Measurements from ENCODE around the gene NUDC. TPM values are rescaled to one million over a fixed set of nuclear protein-coding genes. Genes with fewer than 3 reads are reported as not detected.
"Not testable (repeated sequence)": the region's sequence is repeated elsewhere in the genome, so short reads cannot be mapped to it uniquely, and the experiment has no call there.

The NUDC gene
- total RNA-seq = 73.3 TPM
- long read RNA-seq, transcript NUDC-201 (9 exons, 1,800 nt) = major isoform, 383 of 416 reads
- long read RNA-seq, partial matches to known transcripts = 15 of 416 reads
- long read RNA-seq, other reads (novel, unspliced or antisense) = 17 of 416 reads

GRCh38 chr1:26921540-26922430 is at the start of gene NUDC:
NUDC (plus strand) TSS chr1:26921743; CDS start chr1:26921849, 106 bp downstream.
- ATAC-seq = peak; percentile 99
- DNase-seq = peak; percentile 97
- intact Hi-C loops (cut with micrococcal nuclease) = no loop called here

- ATAC-seq, DNase-seq: not testable (repeated sequence)
- intact Hi-C loops (cut with micrococcal nuclease) = loop anchor here (10.0 kb wide), 1 partner anchor 268 kb away; no protein-coding TSS in a partner anchor
Measured at GRCh38 chr1:26873097-26873496, 48.4 kb upstream of the NUDC start.

- ATAC-seq = no peak
Measured at GRCh38 chr1:26874896-26875295, 46.6 kb upstream of the NUDC start.

GRCh38 chr1:26877326-26877725 is 44.2 kb upstream of the NUDC start:
- no peak for ATAC-seq
- intact Hi-C loops (cut with micrococcal nuclease) = loop anchor here (10.0 kb wide), 1 partner anchor 273 kb away; no protein-coding TSS in a partner anchor
- DNase-seq = no peak

More at GRCh38 chr1:26874896-26875295, 46.6 kb upstream of the NUDC start:
- DNase-seq = no peak
- intact Hi-C loops (cut with micrococcal nuclease) = loop anchor here (10.0 kb wide), 1 partner anchor 270 kb away; no protein-coding TSS in a partner anchor

- DNase-seq (no peak), ATAC-seq (no peak)
- intact Hi-C loops (cut with micrococcal nuclease) = loop anchor here (10.0 kb wide), 1 partner anchor 275 kb away; no protein-coding TSS in a partner anchor
Measured at GRCh38 chr1:26879793-26880192, 41.8 kb upstream of the NUDC start.

GRCh38 chr1:26881611-26882010 is 39.9 kb upstream of the NUDC start:
- intact Hi-C loops (cut with micrococcal nuclease); DNase-seq; ATAC-seq: not testable (repeated sequence)

GRCh38 chr1:26882696-26883463 is 38.7 kb upstream of the NUDC start:
- ATAC-seq (no peak), DNase-seq (no peak)
- intact Hi-C loops (cut with micrococcal nuclease) = no loop called here

GRCh38 chr1:26887125-26887524 is 34.4 kb upstream of the NUDC start:
- intact Hi-C loops (cut with micrococcal nuclease) = no loop called here
- DNase-seq = no peak
- ATAC-seq = peak; percentile 30

GRCh38 chr1:26888231-26888630 is 33.3 kb upstream of the NUDC start:
- intact Hi-C loops (cut with micrococcal nuclease) = no loop called here
- no peak for DNase-seq
- ATAC-seq = no peak

GRCh38 chr1:26889551-26890466 is 31.7 kb upstream of the NUDC start, which contains the start of gene GPN2:
GPN2 (minus strand) TSS chr1:26890283; CDS start chr1:26890096, 187 bp downstream.
- peak; percentile 94 for ATAC-seq
- DNase-seq = peak; percentile 87
- intact Hi-C loops (cut with micrococcal nuclease) = no loop called here

GRCh38 chr1:26890467-26890796 is 31.1 kb upstream of the NUDC start:
- DNase-seq (no peak), ATAC-seq (peak; percentile 47)
- intact Hi-C loops (cut with micrococcal nuclease) = no loop called here

- DNase-seq = no peak
- no peak for ATAC-seq
- intact Hi-C loops (cut with micrococcal nuclease) = no loop called here
Measured at GRCh38 chr1:26894263-26894662, 27.3 kb upstream of the NUDC start.

GRCh38 chr1:26897351-26897750 is 24.2 kb upstream of the NUDC start:
- intact Hi-C loops (cut with micrococcal nuclease) = no loop called here
- no peak for DNase-seq
- no peak for ATAC-seq

GRCh38 chr1:26900001-26900814 is 21.3 kb upstream of the NUDC start, which contains the start of gene GPATCH3:
GPATCH3 (minus strand) TSS chr1:26900467; CDS start chr1:26900442, 25 bp downstream.
- intact Hi-C loops (cut with micrococcal nuclease) = no loop called here

GRCh38 chr1:26900815-26901511 is 20.6 kb upstream of the NUDC start:
- no peak for DNase-seq
- no peak for ATAC-seq
- intact Hi-C loops (cut with micrococcal nuclease) = no loop called here

More at GRCh38 chr1:26900001-26900814, 21.3 kb upstream of the NUDC start, which contains the start of gene GPATCH3:
- DNase-seq (peak; percentile 95), ATAC-seq (peak; percentile 93)

GRCh38 chr1:26907071-26907917 is 14.2 kb upstream of the NUDC start:
- ATAC-seq (no peak), DNase-seq (no peak)
- intact Hi-C loops (cut with micrococcal nuclease) = no loop called here

Measured in left ventricle myocardium superior (tissue), 1 donor.